ENCODE data around the gene FADS1.
A peak's percentile ranks its signal among the peaks of the same experiment; 100 is the strongest.

DNA sequence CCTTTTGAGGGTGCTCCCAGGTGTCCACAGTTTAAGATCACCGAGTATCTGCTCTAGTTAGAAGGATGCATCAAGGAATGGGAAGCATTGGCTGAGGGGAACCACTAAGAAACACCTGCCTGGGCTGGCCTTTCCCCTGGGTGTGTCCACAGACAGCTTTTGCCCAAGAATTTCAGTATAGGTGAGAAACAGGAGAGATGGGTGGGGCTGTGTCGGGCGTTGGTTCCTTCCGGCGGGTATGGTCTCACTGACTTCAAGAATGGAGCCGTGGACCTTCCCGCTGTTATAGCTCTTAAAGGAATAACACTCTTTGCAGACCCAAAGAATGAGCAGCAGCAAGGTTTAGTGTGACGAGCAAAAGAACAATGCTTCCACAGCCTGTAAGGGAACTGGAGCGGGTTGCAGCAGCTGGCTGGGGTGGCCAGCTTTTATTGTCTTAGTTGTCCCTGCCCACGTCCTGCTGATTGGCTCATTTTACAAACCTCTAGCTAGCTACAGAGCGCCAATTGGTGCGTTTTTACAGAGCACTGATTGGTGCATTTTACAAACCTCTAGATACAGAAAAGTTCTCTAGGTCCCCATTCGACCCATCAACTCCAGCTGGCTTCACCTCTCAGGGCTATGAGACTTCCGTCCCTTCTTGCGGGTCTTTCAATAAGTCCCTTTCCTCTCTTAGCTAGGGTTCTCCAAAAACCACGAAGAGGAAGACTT lies 2.4 kb downstream of the FADS1 start:
- TF ChIP-seq POLR2AphosphoS5 (IDR thresholded peaks at IDR 0.05): no peak
- TF ChIP-seq, protein P1, sequence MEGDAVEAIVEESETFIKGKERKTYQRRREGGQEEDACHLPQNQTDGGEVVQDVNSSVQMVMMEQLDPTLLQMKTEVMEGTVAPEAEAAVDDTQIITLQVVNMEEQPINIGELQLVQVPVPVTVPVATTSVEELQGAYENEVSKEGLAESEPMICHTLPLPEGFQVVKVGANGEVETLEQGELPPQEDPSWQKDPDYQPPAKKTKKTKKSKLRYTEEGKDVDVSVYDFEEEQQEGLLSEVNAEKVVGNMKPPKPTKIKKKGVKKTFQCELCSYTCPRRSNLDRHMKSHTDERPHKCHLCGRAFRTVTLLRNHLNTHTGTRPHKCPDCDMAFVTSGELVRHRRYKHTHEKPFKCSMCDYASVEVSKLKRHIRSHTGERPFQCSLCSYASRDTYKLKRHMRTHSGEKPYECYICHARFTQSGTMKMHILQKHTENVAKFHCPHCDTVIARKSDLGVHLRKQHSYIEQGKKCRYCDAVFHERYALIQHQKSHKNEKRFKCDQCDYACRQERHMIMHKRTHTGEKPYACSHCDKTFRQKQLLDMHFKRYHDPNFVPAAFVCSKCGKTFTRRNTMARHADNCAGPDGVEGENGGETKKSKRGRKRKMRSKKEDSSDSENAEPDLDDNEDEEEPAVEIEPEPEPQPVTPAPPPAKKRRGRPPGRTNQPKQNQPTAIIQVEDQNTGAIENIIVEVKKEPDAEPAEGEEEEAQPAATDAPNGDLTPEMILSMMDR (IDR thresholded peaks at IDR 0.05): no peak
- peak in 1 of 4 donors; percentile 15 for TF ChIP-seq POLR2A (IDR thresholded peaks at IDR 0.05)
- no peak for TF ChIP-seq EP300 (IDR thresholded peaks at IDR 0.05)
